NCI-H2029 treated with DMSO at 0.1 percent for 48 hours (cell line): Measurements from ENCODE around the gene PIN1.
"Not testable (repeated sequence)": the region's sequence is repeated elsewhere in the genome, so short reads cannot be mapped to it uniquely, and the experiment has no call there.

Experiments used
- DNase-seq: peaks from one replicate; lab custom pipeline; 2025; lab: John Stamatoyannopoulos, UW

PIN1 gene

DNA sequence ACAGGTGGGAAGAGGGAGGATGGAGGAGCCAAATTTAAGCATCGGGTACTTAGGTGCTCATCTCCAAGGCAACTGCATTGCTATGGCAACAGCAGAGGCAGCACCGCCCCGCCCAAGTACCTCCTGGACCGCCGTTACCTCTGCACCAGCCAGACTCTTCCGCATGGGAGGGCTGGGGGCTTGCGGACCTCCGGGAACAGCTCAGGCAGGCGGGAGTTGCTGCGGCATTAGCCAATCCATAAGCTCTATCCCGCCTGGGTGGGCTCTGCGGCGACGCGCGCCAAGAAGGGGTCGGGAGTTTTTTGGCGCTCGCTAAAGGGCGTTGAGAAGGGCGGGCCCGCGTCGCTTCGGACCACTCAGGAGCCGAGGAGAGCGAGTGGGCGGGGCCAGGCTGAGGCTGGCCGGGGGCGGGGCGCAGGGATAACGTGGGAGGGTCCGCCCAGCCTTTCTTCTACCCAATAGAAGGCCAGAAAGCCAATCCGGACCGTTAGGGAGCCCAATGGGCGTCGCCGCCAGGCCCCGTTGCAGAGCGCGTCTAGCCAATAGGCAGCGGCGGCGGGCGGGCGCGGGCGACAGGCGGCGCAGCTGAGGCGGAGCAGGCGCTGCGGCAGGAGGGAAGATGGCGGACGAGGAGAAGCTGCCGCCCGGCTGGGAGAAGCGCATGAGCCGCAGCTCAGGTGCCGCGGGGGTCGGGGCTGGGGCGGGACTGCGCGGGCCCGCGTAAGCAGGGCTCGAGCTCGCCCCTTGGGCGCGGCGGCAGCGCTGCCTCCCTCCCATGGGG, at the start of gene PIN1:
TSS of gene PIN1 (plus strand) at position 593 of the 781 bp plus-strand sequence. CDS start at position 620, 27 bp downstream.
- peak; percentile 89 for DNase-seq

DNA sequence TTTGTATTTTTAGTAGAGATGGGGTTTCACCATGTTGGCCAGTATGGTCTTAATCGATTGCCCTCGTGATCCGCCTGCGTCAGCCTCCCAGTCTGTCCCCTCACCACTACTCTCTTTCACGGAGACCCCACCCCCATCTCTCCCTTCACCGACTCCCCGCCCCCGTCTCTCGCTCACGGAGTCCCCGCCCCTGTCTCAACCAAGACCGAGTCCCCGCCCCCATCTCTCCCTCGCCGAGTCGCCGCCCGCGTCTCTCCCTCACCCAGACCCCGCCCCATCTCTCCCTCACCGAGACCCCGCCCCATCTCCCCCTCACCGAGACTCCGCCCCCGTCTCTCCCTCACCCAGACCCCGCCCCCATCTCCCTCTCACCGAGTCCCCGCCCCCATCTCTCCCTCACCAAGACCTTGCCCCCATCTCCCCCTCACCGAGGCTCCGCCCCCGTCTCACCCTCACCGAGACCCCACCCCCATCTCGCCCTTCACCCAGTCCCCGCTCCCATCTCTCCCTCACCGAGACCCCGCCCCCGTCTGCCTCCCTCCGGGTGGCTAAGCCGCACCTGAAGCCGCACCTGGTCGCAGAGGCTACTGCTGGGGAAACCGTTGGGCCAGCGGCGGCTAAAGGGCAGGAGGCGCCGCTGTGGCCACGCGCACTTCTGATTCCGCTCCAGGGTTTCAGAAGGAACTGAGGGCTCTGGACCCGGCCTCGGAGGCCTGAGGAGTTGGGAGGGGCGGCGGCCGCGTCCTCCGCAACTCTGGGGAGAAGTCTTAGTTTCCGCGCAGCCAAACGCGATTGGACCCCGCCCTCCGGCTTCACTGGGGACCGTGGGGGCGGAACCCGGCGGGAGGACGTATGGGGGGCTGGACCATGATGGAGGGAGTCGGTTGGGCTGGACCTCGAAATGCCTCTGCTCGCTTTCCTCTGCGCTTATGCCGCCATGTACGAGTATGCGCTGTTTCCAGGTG, 49.5 kb upstream of the PIN1 start:
- peak; percentile 68 for DNase-seq

DNA sequence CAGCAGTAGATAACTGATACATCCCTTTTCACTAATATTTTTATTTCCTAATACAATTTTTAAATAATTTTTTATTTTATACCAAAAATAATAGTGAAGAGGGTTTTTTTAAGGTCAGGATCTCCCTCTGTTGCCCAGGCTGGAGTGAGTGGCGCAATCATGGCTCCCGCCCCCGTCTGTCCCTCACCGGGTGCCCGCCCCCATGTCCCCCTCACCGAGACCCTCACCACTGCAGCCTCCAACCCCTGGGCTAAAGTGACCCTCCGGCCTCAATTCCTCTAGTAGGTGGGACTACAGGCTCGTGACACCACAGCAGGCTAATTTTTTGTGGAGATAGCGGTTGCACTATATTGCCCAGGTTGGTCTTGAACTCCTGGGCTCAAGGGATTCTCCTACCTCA, 48.8 kb upstream of the PIN1 start:
- DNase-seq = no peak

DNA sequence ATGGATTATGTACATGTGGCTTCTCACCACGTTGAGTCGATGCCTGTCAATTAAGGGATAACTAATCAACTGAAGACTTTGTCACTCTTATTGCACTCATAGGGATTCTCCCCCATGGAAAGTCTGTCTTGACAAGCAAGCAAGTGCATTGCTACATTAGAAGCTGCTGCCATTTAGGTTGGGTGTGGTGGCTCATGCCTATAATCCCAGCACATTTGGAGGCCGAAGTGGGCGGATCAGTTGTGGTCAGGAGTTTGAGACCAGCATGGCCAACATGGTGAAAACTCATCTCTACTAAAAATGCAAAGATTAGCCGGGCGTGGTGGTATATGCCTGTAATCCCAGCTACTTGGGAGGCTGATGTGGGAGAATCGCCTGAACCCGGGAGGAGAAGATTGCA, 48.3 kb upstream of the PIN1 start:
- DNase-seq = no peak

DNA sequence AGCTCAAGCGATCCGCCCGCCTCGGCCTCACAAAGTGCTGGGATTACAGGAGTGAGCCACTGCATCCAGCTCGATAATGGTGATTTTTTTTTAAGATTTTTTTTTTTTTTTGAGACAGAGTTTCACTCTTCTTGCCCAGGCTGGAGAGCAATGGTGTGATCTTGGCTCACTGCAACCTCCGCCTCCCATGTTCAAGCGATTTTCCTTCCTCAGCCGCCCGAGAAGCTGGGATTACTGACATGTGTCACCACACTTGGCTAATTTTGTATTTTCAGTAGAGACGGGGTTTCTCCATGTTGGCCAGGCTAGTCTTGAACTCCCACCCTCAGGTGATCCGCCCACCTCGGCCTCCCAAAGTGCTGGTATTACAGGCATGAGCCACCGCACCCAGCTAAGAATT, 46.5 kb upstream of the PIN1 start:
- not testable (repeated sequence) for DNase-seq

DNA sequence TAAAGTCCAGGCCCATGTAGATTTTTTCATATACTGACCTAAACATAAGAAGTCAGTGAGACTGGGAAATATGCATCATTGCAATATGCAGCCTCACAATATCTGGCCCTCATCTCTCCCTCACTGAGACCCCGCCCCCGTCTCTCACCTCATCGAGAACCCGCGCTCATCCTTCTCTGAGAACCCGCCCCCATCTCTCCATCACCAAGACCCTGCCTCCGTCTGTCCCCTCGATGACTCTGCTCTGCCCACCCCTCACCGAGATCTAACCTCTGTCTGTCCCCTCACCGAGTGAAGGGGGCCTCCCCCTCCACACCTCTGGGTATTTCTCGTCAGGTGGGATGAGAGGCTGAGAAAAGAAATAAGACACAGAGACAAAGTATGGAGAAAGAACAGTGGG, 46.1 kb upstream of the PIN1 start:
- no peak for DNase-seq

DNA sequence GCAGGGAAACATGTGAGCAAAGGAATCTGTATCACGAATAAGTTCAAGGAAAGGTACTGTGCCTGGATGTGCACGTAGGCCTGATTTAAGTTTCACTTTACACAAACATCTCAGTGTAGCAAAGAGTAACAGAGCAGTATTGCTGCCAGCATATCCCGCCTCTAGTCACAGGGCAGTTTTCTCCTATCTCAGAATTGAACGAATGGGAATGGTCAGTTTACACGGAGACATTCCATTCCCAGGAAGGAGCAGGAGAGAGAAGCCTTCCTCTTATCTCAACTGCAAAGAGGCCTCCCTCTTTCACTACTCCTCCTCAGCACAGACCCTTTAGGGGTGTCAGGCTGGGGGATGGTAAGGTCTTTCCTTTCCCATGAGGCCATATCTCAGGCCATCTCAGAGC, 45.5 kb upstream of the PIN1 start:
- DNase-seq = not testable (repeated sequence)

DNA sequence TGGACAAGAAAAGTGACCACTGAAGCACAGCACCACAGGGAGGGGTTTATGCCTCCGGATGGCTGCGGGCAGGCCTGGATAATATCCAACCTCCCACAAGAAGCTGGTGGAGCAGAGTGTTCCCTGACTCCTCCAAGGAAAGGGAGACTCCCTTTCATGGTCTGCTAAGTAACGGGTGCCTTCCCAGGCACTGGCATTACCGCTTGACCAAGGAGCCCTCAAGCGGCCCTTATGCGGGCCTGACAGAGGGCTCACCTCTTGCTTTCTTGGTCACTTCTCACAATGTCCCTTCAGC, 44.1 kb upstream of the PIN1 start:
- DNase-seq = not testable (repeated sequence)

DNA sequence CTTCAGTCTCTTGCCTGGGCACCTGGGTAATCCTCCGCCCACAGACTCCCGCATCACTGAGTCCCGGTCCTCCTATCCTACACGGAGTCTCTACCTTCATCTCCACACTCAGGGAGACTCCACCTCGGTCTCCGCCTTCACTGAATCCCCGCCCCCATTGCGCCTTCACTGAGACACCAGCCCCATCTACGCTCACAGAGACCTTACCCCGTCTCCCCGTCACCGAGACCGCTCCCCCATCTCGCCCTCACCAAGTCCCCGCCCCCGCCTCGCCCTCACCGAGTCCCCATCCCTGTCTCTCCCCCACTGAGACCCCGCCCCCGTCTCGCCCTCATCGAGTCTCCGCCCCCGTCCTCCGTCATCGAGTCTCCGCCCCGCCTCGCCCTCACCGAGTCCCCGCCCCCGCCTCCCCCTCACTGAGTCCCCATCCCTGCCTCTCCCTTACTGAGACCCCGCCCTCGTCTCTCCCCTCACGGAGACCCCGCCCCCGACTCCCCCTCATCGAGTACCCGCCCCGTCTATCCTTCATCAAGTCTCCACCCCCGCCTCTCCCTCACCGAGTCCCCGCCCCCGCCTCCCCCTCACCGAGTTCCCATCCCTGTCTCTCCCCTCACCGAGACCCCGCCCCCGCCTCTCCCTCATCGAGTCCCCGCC, 43.4 kb upstream of the PIN1 start:
- DNase-seq = peak; percentile 26

DNA sequence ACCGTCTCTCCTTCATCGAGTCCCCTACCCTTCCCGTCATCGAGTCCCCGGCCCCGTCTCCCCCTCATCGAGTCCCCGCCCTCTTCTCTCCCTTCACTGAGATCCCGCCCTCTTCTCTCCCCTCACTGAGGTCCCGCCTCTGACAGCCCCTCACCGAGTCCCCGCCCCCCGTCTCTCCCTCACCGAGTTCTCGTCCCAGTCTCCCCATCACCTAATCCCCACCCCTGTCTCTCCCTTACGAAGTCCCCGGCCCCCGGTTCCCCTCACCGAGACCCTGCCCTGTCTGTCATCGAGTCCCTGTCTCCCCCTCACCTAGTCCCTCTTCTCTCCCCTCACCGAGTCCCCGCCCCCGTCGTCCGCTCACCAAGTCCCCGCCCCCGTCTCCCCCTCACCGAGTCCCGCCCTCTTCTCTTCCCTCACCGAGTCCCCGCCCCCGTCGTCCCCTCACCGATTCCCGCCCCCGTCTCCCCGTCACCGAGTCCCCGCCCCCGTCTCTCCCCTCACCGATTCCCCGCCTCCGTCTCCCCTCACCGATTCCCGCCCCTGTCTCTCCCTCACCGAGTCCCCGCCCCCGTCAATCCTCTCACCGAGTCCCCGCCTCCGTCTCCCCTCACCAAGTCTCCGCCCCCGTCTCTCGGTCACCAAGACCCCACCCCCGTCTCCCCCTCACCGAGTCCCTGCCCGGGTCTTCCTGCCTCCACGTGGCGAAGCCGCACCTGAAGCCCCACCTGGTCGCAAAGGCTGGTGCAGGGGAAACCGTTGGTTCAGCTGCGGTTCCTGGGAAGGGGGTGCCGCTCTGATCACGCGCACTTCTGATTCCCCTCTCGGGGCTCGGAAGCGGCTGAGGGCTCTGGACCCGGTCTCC, 42.7 kb upstream of the PIN1 start:
- DNase-seq = peak; percentile 39

DNA sequence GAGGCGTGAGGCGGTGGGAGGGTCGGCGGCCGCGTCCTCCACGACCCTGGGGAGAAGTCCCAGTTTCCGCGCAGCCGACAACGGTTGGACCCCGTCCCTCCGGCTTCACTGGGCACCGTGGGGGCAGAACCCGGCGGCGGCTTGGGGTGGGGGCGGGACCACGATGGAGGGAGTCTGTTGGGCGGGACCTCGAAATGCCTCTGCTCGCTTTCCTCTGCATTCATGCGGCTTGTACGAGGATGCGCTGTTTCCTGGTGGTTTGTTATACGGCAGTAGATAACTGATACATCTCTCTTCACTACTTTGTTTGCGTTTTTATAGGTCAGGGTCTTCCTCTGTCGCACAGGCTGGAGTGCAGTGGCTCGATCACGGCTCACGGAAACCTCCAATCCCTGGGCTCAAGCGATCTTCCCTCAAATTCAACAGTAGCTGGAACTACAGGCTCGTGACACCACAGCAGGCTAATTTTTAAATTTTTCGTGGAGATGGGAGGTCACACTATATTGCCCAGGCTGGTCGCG, 42.0 kb upstream of the PIN1 start:
- DNase-seq = no peak

DNA sequence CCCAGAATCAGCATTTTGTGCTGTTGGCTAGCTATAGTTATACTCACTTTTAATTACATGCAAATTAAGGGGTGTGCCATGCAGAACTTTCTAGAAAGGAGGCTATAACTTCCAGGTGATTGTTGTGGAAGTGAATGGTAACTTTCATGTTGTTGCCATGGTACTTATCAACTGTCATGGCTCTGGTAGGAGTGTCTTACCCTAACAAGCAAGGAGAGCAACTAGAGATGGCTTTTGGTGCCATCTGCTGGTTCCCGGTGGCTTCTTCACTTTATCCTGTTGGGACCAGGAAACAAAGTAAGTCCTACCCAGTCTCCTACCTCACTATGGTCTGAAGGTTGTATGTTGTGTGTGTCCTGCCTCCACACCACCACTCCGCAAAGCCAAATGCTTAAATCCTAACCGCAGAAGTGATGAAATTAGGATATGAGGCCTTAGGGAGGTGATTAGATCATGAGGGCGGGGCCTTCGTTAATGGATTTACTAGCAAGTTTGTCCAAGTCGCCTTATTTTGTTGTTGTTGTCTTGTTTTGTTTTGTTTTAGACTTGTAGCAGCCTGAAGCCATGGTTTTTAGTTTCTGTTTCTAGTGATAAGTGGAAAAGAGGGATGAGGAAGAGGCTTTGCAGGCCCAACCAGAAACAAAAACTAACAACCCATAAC, 38.9 kb upstream of the PIN1 start:
- peak; percentile 84 for DNase-seq

DNA sequence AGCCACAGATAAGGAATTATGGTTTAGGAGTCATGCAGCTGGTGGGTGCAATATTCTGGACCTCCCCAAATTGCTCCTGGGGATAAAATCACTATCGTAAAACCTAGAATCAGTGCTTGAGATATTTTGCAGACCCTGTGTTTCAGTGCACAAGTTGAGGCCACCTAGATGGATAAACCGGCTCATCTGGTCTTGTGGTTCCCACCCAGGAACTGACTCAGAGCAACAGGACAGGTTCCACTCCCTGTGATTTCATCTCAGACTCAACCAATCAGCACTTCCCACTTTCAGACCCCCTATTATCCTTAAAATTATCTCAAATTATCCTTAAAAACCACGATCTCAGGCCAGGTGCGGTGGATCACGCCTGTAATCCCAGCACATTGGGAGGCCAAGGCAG, 37.2 kb upstream of the PIN1 start:
- DNase-seq = no peak

DNA sequence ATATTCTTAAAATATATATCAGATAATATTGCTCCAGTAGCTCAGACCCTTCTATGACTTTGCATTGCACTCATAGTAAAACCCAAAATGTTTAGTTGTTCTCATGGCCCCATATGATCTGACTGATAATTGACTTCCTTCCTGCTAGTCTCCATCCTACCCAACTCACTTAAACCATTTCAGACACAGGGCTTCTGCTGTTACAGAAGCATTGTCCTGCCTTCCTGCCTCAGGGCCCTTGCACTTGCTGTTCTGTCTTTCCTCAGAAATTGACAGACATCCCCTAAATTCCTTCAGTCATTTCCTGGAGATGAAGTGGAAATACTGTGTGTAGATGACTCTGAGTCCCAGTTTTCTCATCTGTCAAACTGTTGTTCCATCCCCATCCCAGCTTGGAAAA, 36.0 kb upstream of the PIN1 start:
- DNase-seq = no peak

DNA sequence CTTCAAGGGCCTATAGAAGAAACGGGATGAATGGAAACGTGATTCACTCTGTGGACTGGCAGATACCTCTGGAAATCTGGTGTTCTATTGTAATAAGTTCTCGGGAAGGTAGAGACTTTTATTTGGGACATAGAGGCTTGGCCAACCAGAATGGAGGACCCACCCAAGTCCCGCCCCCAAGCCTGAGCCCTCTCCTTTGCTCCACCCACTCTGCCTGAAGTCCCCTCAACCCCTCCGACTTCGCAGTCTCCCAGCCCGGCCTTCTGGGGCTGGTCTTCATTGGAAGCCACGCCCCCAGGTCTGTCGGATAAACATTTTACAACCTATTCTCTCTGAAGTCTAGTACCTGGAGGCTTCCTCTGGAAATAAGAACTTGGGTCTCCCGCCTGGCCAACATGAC, 33.1 kb upstream of the PIN1 start:
- DNase-seq = no peak

DNA sequence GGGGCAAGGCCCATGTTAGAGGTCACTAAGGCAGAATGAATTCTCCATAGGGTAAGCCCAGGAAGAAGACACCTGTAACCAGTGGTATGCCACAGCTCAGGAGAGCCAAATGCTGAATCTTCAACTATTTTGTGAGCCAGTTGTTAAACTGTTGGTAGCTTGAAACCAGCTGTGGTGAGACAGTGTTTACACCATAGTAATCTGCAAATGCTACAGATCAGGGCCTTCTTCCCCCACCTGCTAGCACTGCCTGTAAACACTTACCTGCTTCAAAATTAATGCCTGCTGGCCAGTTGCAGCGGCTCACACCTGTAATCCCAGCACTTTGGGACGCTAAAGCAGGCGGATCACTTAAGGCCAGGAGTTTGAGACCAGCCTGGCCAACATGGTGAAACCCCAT, 28.3 kb upstream of the PIN1 start:
- DNase-seq = no peak

DNA sequence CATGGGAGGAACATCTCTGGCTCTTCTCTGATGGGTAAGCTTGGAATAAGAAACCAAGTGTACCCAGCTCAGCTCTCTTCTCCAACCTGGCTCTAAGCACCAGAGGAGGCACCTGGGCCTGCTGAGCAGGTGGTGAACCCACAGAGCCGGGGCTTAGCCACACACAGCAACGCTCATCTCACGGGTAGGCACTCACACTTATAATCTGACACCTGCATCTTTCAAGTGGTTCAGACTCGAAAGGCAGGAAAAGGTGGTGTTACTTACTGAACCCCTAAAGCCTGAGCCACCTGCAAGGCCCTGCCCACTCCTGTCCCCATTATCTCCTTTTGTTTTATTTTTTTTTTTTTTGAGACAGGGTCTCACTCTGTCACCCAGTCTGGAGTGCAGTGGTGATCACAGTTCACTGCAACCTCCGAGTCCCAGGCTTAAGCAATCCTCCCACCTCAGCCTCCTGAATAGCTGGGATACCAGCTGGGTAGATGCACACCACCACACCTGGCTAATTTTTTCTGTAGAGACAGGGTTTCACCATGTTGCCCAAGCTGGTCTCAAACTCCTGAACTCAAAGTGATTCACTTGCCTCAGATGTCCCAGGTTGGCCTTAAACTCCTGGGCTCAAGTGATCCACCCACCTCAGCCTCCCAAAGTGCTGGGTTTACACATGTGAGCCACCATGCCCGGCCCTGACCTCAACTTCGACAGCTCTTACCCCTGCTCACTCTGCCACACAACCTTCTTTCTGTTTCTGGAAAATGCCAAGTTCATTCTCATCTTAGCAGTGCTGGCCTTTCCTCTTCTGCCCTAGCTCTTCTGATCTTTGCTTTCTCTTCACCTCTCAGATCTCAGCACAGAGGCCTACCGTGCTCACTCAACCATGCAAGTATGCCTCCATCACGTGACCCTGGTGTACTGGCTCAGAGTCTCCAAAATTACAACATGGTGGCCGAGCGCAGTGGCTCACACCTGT, 26.0 kb upstream of the PIN1 start:
- no peak for DNase-seq

DNA sequence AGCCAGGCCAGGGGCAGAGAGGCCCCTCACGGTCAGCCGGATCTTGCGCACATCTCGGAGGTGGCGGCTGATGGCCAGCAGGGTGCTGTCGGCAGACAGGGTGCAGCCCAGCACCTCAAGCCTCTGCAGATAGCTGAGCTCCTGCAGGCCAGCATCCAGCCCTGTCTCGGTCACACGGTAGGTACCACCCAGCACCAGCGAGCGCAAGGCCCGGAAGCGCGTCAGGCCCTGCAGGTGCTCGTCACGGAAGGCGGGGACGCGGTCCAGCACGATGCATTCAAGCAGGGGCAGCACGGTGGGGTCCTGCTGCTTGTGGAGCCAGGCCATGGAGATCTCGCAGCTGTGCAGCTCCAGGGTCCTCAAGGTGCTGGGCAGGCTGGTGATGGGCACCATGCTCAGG, 24.0 kb upstream of the PIN1 start:
- DNase-seq = no peak

DNA sequence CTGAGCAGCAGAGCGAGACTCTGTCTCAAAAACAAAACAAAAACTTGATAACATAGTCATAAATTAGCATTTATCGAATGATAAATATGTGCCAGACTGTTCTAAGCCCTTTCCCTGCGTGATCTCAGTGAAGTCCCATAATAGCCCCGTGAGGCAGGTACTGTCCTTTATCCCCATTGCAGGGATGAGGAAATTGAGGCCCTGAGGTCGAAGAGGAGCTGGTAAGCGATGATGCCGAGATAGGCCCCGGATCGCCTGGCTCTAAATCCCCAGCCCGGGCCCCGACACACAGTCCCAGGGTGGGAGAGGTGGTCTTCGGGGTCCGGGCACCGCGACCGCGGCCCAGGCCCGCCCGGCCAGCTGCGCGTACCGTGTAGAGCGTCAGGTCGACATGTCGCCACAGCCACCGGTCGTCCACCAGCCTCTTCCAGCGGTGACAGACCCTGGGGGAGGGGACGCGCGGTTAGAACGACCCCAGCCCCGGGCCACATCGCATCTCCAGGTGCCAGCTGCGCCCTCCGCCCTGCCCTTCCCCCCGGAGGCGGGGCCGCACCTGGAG, 16.9 kb upstream of the PIN1 start:
- DNase-seq = no peak
